ENCODE results near the gene STAB1. TPM values are rescaled to one million over a fixed set of nuclear protein-coding genes. Genes with fewer than 3 reads are reported as not detected.

Gene STAB1
- total and polyA plus RNA-seq, 2 donors (not counting 1 experiment from before 2014, with no cell fraction given), result under 0.01 to 0.09 TPM

- Histone ChIP-seq H3K9ac (ENCODE audit: insufficient read depth, low read length) (no peak overlapping the region), H3K36me3 (ENCODE audit: control insufficient read depth, insufficient read depth, low read length) (peaks cover 30% of the 10 kb centered on the region), H3K27ac (ENCODE audit: insufficient read depth, low read length) (no peak overlapping the region), H3K9me3 (ENCODE audit: control insufficient read depth, insufficient read depth, low read depth, low read length) (no peaks in the 10 kb centered on the region), H3K4me3 (replicated peaks in 1 of 4; ENCODE audit: control extremely low read depth in 1 of 4, insufficient read depth in 1 of 4, low read depth in 3 of 4, low read length in 4 of 4) (no peak overlapping the region), H2AFZ (ENCODE audit: low read length) (no peak overlapping the region), H4K20me1 (ENCODE audit: control insufficient read depth, extremely low read depth, insufficient read depth, low read length) (no peaks in the 10 kb centered on the region), H3K4me2 (ENCODE audit: extremely low read depth, insufficient read depth, low read length) (no peak overlapping the region), H3K4me1 (ENCODE audit: control insufficient read depth, extremely low read depth, insufficient read depth, low read length) (peaks cover 11% of the 10 kb centered on the region), H3K79me2 (ENCODE audit: control insufficient read depth, insufficient read depth, low read length) (no peaks in the 10 kb centered on the region), H3K27me3 (ENCODE audit: control insufficient read depth, insufficient read depth, low read length) (no peaks in the 10 kb centered on the region)
- TF ChIP-seq EZH2 (IDR thresholded peaks at IDR 0.05; ENCODE audit: low read length, missing control alignments) (no peak), CTCF (conservative IDR thresholded peaks at IDR 0.05 in 1 of 2, IDR thresholded peaks at IDR 0.05 in 1 of 2; ENCODE audit: low read depth in 1 of 2, low read length in 2 of 2) (no peak)
- no peak for DNase-seq (ENCODE audit: low read depth in 2 of 2)
Measured at GRCh38 chr3:52493232-52494017, 1.7 kb upstream of the STAB1 start.

GRCh38 chr3:52494445-52494844, 693 bp upstream of the STAB1 start:
- no peak overlapping the region for H3K27ac ChIP-seq (ENCODE audit: insufficient read depth, low read length)
- DNase-seq (ENCODE audit: low read depth in 2 of 2), result no peak
- H2AFZ ChIP-seq (ENCODE audit: low read length), result no peak overlapping the region
- H3K79me2 ChIP-seq (ENCODE audit: control insufficient read depth, insufficient read depth, low read length), result no peaks in the 10 kb centered on the region
- no peak overlapping the region for H3K4me3 ChIP-seq (replicated peaks in 1 of 4; ENCODE audit: control extremely low read depth in 1 of 4, insufficient read depth in 1 of 4, low read depth in 3 of 4, low read length in 4 of 4)
- H3K4me1 ChIP-seq (ENCODE audit: control insufficient read depth, extremely low read depth, insufficient read depth, low read length), result peaks cover 11% of the 10 kb centered on the region
- no peaks in the 10 kb centered on the region for H3K27me3 ChIP-seq (ENCODE audit: control insufficient read depth, insufficient read depth, low read length)
- H3K9ac ChIP-seq (ENCODE audit: insufficient read depth, low read length), result no peak overlapping the region
- H3K9me3 ChIP-seq (ENCODE audit: control insufficient read depth, insufficient read depth, low read depth, low read length), result no peaks in the 10 kb centered on the region
- no peak for TF ChIP-seq CTCF (conservative IDR thresholded peaks at IDR 0.05 in 1 of 2, IDR thresholded peaks at IDR 0.05 in 1 of 2; ENCODE audit: low read depth in 1 of 2, low read length in 2 of 2)
- no peak for TF ChIP-seq EZH2 (IDR thresholded peaks at IDR 0.05; ENCODE audit: low read length, missing control alignments)
- no peaks in the 10 kb centered on the region for H4K20me1 ChIP-seq (ENCODE audit: control insufficient read depth, extremely low read depth, insufficient read depth, low read length)
- no peak overlapping the region for H3K4me2 ChIP-seq (ENCODE audit: extremely low read depth, insufficient read depth, low read length)
- H3K36me3 ChIP-seq (ENCODE audit: control insufficient read depth, insufficient read depth, low read length), result peaks cover 22% of the 10 kb centered on the region

- H3K79me2 ChIP-seq (ENCODE audit: control insufficient read depth, insufficient read depth, low read length), result no peaks in the 10 kb centered on the region
- H2AFZ ChIP-seq (ENCODE audit: low read length), result no peak overlapping the region
- H3K4me2 ChIP-seq (ENCODE audit: extremely low read depth, insufficient read depth, low read length), result no peak overlapping the region
- H3K4me1 ChIP-seq (ENCODE audit: control insufficient read depth, extremely low read depth, insufficient read depth, low read length), result peaks cover 8% of the 10 kb centered on the region
- H3K9ac ChIP-seq (ENCODE audit: insufficient read depth, low read length), result no peak overlapping the region
- no peaks in the 10 kb centered on the region for H3K27me3 ChIP-seq (ENCODE audit: control insufficient read depth, insufficient read depth, low read length)
- H3K36me3 ChIP-seq (ENCODE audit: control insufficient read depth, insufficient read depth, low read length), result peaks cover 10% of the 10 kb centered on the region
- TF ChIP-seq EZH2 (IDR thresholded peaks at IDR 0.05; ENCODE audit: low read length, missing control alignments), result no peak
- TF ChIP-seq CTCF (conservative IDR thresholded peaks at IDR 0.05 in 1 of 2, IDR thresholded peaks at IDR 0.05 in 1 of 2; ENCODE audit: low read depth in 1 of 2, low read length in 2 of 2), result no peak
- DNase-seq (ENCODE audit: low read depth in 2 of 2), result peak; percentile 57 to 62
- no peaks in the 10 kb centered on the region for H4K20me1 ChIP-seq (ENCODE audit: control insufficient read depth, extremely low read depth, insufficient read depth, low read length)
- no peak overlapping the region for H3K4me3 ChIP-seq (replicated peaks in 1 of 4; ENCODE audit: control extremely low read depth in 1 of 4, insufficient read depth in 1 of 4, low read depth in 3 of 4, low read length in 4 of 4)
- no peaks in the 10 kb centered on the region for H3K9me3 ChIP-seq (ENCODE audit: control insufficient read depth, insufficient read depth, low read depth, low read length)
- H3K27ac ChIP-seq (ENCODE audit: insufficient read depth, low read length), result no peak overlapping the region
Measured at GRCh38 chr3:52495777-52496602, 852 bp downstream of the STAB1 start.
